Measurements from ENCODE around the gene FTL.

Gene FTL

GRCh38 chr19:48966541-48967345 is 1.6 kb downstream of the FTL start:
- DNase-seq = peak in 4 of 14 donors; percentile 26 to 37 (median 36)

- DNase-seq = peak in 10 of 14 donors; percentile 22 to 75 (median 58)
Observed at GRCh38 chr19:48967346-48968178, 2.5 kb downstream of the FTL start.

DNA sequence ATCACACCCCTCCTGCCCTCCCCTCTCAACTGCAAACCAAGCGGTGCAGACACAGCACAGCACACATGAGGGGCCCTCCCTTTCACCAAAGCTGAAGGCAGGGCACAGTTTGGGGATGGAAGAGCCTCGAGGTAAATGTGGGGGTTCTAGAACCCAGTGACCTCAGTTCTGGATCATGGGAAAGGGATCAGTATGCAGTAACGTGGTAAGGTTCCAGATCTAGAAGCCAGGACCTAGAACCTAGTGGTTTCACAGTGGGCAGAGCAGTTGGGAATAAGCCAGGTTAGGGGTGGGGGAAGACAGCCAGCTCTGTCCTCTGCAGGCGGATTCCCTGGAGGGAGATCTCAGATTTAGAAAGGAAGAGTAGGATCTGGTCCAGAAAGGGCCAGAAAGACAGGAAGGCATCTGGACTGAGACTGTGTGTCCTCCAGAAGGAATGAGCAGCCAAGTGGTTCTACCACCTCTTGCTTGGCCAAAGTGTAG is 3.1 kb downstream of the FTL start:
- no peak for DNase-seq

GRCh38 chr19:48968813-48969218 is 3.7 kb downstream of the FTL start:
- peak in 1 of 14 donors; percentile 12 for DNase-seq

DNA sequence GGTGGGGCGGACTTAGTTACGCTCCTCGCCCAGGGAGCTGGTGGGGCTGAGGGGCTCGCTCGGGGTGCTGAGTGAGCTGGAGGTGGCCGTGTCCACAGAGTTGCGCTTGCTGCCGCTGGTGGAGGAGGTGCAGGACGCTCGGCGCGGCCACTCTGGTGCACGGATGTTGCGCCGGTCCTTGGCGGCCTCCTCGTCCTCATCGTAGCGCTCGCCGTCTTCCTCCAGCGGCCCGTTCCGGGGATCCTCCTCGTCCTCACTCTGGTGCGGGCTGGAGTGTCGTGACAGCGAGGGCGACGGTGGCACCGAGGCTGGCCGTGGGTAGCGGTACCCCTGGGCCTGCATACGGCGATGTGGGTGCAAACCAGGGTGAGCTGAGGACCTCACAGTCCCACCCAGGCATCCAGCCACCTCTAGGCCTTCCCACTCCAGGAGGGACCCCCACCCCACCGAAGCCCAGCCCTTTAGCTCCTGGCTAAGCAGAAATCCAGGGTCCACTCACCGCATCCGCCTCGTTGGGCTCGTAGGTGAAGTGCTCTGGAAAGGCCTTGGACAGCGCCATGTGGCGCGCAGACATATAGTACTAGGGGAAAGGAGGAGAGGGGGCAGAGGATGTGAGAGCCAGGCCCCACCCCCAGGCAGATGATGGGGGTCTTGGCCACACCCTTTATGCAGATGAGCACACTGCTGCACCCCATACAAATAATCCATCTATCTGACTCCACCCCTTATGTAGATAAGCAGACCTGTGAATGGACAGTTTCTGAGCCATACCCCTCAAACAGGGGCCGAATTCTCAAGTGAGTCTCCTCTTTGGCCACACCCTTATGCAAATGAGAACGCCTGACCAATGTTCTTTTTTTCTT is 4.4 kb downstream of the FTL start:
- no peak for DNase-seq

GRCh38 chr19:48970139-48970766 is 5.1 kb downstream of the FTL start:
- no peak for DNase-seq

DNA sequence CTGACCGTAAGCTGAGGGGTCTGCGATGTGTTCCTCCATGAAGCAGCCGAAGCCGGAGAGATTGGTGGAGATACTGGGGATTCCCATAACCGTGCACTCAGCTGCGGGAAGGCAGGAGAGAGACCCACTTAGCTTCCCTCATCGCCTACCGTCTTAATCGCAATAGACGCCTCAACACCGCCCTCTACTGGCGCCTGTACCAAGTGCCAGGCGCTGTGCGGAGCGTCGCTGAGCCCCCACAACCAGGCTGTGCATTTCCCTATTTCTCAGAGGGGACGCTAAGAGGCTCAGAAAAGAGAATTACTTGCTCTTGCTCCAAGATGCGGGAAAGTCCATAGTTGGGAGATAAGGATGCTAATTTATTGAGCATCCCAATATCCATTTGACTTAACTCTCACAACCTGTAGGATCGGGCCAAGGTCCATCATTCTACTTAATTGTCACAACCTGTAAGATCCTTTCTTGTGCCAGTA is 5.8 kb downstream of the FTL start:
- DNase-seq = peak in 10 of 14 donors; percentile 19 to 71 (median 44)

GRCh38 chr19:48975947-48976847 is 11.1 kb downstream of the FTL start:
- DNase-seq = peak in 2 of 14 donors; percentile 4 to 52

GRCh38 chr19:48977061-48977460 is 12.0 kb downstream of the FTL start:
- DNase-seq = no peak

DNA sequence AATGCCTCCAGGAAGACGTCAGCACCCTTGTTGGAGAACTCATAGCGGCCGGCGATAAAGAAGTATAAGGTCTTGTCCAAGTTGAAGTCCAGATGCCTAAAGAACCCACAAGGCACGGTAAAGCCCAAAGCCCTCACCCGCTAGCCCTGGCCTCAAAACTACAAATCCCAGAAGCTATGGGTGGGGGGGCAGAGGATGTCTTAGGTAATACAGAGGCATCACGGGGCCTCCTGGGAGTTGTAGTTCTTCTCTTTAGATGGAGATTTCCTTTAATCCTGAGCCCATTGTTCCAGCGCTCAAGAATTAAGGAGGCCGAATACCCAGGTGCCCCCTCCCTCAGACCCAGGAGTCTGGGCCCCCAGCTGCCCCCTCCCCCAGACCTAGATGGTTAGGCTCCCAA is 17.2 kb downstream of the FTL start:
- no peak for DNase-seq

- no peak for DNase-seq
Observed at GRCh38 chr19:48985711-48986110, 20.6 kb downstream of the FTL start.

- no peak for DNase-seq
Observed at GRCh38 chr19:48986211-48986610, 21.1 kb downstream of the FTL start.

- DNase-seq = no peak
Observed at GRCh38 chr19:48987323-48987722, 22.2 kb downstream of the FTL start.

GRCh38 chr19:48988286-48988685 is 23.2 kb downstream of the FTL start:
- no peak for DNase-seq

- DNase-seq = no peak
Observed at GRCh38 chr19:48988860-48989259, 23.8 kb downstream of the FTL start.

GRCh38 chr19:48989701-48990291 is 24.7 kb downstream of the FTL start:
- peak in 8 of 14 donors; percentile 9 to 52 (median 35) for DNase-seq

DNA sequence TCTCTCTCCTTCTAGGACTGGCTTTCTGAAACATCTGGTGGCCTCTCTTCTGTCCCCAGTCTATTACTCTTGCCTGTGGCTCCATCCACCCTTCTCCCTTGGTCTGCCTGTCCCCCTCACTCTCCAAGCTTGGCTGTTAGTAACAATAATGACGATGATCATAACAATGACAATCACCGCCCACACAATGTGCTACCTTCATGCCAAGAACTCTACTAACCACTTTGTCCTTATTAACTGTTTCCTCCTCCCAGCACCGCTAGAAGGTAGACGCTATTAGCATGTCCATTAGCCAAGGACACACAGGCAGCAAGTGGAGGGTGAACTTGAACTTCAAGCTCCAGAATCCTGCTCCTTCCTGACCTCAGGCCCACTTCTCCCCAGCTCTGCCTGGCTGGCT is 25.3 kb downstream of the FTL start:
- DNase-seq = no peak

DNA sequence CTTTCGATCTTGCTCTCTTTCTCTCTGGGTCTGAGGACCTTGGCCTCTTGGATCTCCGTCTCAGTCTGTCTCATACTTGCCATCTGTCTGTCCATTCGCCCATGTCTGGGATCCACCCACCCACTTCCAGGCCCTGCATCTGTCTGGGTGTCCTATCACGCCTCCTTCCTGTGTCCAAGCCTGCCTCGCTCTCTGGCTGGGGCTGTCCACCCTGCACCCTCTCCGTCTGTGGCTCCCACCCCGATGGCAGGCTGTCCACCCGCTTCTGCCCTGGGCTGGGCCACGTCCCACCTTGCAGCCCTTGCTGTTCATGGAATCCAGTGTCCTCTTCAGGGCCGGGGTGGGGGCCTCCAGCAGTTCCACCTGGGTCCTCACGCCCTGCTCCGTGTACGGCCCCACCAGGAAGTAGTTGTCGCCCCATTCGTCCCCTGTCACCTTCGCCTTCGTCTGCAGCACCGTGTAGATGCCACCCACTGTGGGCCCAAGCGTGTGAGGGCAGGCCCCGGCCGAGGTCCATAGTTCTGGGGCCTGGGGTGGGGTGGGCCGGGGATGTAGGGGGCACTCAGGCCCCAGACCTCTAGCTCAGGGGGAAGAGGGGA is 26.0 kb downstream of the FTL start:
- DNase-seq = no peak

DNA sequence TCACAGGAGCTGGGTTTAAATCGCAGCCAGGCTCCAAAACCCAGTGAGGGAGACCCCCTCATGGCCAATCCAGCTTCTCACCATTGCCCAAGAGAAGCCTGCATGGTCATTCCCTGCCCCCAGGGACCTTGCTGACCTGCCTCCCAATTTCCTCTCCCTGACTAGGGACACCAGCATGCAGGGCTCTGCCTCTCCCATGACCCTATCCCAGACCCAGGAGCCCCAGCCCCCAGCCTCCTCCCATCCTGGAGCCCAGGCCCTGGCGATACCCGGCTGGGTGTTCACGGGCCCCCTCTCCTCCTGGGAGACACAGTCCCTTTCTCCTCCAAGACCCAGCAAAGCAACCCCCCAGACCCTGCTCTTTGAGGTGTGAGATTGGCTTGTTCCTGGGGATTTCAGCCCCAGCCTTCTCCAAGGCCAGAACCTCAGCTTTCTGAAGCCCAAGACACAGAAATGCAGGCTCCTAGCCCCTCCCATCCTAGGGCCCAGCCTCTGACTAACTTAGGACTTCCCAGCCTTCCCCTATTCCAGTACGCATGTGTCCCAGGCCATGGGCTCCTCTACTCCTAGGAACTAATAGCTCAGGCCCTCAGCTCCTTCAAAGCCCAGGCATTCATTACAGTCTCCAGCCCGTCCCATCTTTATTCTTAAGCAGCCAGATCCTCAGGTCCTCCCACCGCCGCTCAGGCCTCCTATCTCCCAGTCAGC is 26.9 kb downstream of the FTL start:
- DNase-seq = peak in 7 of 14 donors; percentile 15 to 49 (median 34)
